ENCODE measurements around the gene TOGARAM2. TPM values are rescaled to one million over a fixed set of nuclear protein-coding genes. Genes with fewer than 3 reads are reported as not detected.

Gene TOGARAM2
- total RNA-seq, 2 experiments from 2014 or later, result 0.03 TPM; not detected in 1

DNA sequence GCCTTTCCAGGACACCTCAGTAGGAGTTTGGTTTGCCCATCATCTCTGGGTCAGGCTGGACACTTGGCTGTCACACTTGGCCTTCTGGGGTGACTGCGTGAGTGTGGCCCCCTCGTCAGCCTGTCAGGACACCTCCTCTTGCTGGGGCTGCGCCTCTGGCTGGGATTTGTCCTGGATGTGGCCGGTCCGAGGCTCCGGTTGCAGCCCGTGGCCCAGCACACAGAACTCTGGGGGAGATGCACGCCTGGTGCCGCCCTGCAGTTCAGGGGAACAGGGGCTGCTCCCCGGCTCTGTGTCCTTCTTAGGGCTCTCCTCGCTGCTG, 83.6 kb downstream of the TOGARAM2 start:
- BruUV-seq (replicated peaks), result no TSS peak
- ChIA-PET POLR2A (interaction anchor here (0.7 kb wide), 1 partner anchor 1357 kb away, joined by 4 read pairs; no protein-coding TSS in a partner anchor), CTCF (ENCODE audit: unreplicated experiment) (no interaction called here)
- H2AFZ ChIP-seq (ENCODE audit: low read length), result no peak overlapping the region
- no peaks in the 10 kb centered on the region for H3K79me2 ChIP-seq (ENCODE audit: insufficient read depth, low read depth, low read length)
- no peak overlapping the region for H3K4me2 ChIP-seq (ENCODE audit: low read length)
- H3K4me3 ChIP-seq (ENCODE audit: low read depth, low read length, poor library complexity, severe bottlenecking), result no peak overlapping the region
- no peak overlapping the region for H3K27ac ChIP-seq (ENCODE audit: low read depth, low read length, poor library complexity, severe bottlenecking)
- H3K9me3 ChIP-seq (ENCODE audit: low read length), result no peaks in the 10 kb centered on the region
- no peaks in the 10 kb centered on the region for H3K4me1 ChIP-seq (ENCODE audit: insufficient read depth, low read length, poor library complexity, severe bottlenecking)
- no peaks in the 10 kb centered on the region for H3K36me3 ChIP-seq (ENCODE audit: insufficient read depth, low read length)
- TF ChIP-seq, protein P1, sequence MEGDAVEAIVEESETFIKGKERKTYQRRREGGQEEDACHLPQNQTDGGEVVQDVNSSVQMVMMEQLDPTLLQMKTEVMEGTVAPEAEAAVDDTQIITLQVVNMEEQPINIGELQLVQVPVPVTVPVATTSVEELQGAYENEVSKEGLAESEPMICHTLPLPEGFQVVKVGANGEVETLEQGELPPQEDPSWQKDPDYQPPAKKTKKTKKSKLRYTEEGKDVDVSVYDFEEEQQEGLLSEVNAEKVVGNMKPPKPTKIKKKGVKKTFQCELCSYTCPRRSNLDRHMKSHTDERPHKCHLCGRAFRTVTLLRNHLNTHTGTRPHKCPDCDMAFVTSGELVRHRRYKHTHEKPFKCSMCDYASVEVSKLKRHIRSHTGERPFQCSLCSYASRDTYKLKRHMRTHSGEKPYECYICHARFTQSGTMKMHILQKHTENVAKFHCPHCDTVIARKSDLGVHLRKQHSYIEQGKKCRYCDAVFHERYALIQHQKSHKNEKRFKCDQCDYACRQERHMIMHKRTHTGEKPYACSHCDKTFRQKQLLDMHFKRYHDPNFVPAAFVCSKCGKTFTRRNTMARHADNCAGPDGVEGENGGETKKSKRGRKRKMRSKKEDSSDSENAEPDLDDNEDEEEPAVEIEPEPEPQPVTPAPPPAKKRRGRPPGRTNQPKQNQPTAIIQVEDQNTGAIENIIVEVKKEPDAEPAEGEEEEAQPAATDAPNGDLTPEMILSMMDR (conservative IDR thresholded peaks at IDR 0.05; ENCODE audit: low read length), result no peak
- no peak for TF ChIP-seq EZH2phosphoT487 (IDR thresholded peaks at IDR 0.05; ENCODE audit: borderline replicate concordance, low read depth, low read length)
- DNase-seq (ENCODE audit: low spot score), result no peak
- no peaks in the 10 kb centered on the region for H3K9me2 ChIP-seq (ENCODE audit: insufficient read depth, low read length)
- no peaks in the 10 kb centered on the region for H4K20me1 ChIP-seq (ENCODE audit: insufficient read depth, low read length)
- intact Hi-C loops (cut with micrococcal nuclease; ENCODE audit: unreplicated experiment), result no loop called here

- ChIA-PET CTCF (ENCODE audit: unreplicated experiment) (no interaction called here), POLR2A (no interaction called here)
- Histone ChIP-seq H3K79me2 (ENCODE audit: insufficient read depth, low read depth, low read length) (no peaks in the 10 kb centered on the region), H3K4me3 (ENCODE audit: low read depth, low read length, poor library complexity, severe bottlenecking) (no peak overlapping the region), H3K27ac (ENCODE audit: low read depth, low read length, poor library complexity, severe bottlenecking) (no peak overlapping the region), H3K36me3 (ENCODE audit: insufficient read depth, low read length) (no peaks in the 10 kb centered on the region), H3K4me2 (ENCODE audit: low read length) (no peak overlapping the region), H3K9me3 (ENCODE audit: low read length) (no peaks in the 10 kb centered on the region), H2AFZ (ENCODE audit: low read length) (no peak overlapping the region), H3K9me2 (ENCODE audit: insufficient read depth, low read length) (no peaks in the 10 kb centered on the region), H4K20me1 (ENCODE audit: insufficient read depth, low read length) (no peaks in the 10 kb centered on the region), H3K4me1 (ENCODE audit: insufficient read depth, low read length, poor library complexity, severe bottlenecking) (no peaks in the 10 kb centered on the region)
- intact Hi-C loops (cut with micrococcal nuclease; ENCODE audit: unreplicated experiment), result no loop called here
- no TSS peak for BruUV-seq (replicated peaks)
- DNase-seq (ENCODE audit: low spot score), result no peak
- TF ChIP-seq, protein P1 (conservative IDR thresholded peaks at IDR 0.05; ENCODE audit: low read length), result no peak
- TF ChIP-seq EZH2phosphoT487 (IDR thresholded peaks at IDR 0.05; ENCODE audit: borderline replicate concordance, low read depth, low read length), result no peak
Measured at GRCh38 chr2:29065068-29065811, 84.1 kb downstream of the TOGARAM2 start.

- Histone ChIP-seq H2AFZ (ENCODE audit: low read length) (no peak overlapping the region), H3K79me2 (ENCODE audit: insufficient read depth, low read depth, low read length) (no peaks in the 10 kb centered on the region), H3K4me3 (ENCODE audit: low read depth, low read length, poor library complexity, severe bottlenecking) (no peak overlapping the region), H3K36me3 (ENCODE audit: insufficient read depth, low read length) (no peaks in the 10 kb centered on the region), H3K4me2 (ENCODE audit: low read length) (no peak overlapping the region), H3K9me2 (ENCODE audit: insufficient read depth, low read length) (no peaks in the 10 kb centered on the region), H3K4me1 (ENCODE audit: insufficient read depth, low read length, poor library complexity, severe bottlenecking) (no peaks in the 10 kb centered on the region), H3K27ac (ENCODE audit: low read depth, low read length, poor library complexity, severe bottlenecking) (no peak overlapping the region), H3K9me3 (ENCODE audit: low read length) (no peaks in the 10 kb centered on the region), H4K20me1 (ENCODE audit: insufficient read depth, low read length) (no peaks in the 10 kb centered on the region)
- CTCF ChIA-PET (ENCODE audit: unreplicated experiment), result no interaction called here
- intact Hi-C loops (cut with micrococcal nuclease; ENCODE audit: unreplicated experiment), result no loop called here
- POLR2A ChIA-PET, result interaction anchor here (0.5 kb wide), 1 partner anchor 1438 kb away, joined by 3 read pairs; no protein-coding TSS in a partner anchor
- DNase-seq (ENCODE audit: low spot score), result no peak
- TF ChIP-seq, protein P1 (conservative IDR thresholded peaks at IDR 0.05; ENCODE audit: low read length), result no peak
- TF ChIP-seq EZH2phosphoT487 (IDR thresholded peaks at IDR 0.05; ENCODE audit: borderline replicate concordance, low read depth, low read length), result no peak
- BruUV-seq (replicated peaks), result no TSS peak
Measured at GRCh38 chr2:29066271-29066860, 85.3 kb downstream of the TOGARAM2 start.

All from OCI-LY7 (cell line).